Muscle of arm (tissue), 12 donors: Measurements from ENCODE around the gene C1S. TPM values are rescaled to one million over a fixed set of nuclear protein-coding genes. Genes with fewer than 3 reads are reported as not detected.
"Not testable (repeated sequence)": the region's sequence is repeated elsewhere in the genome, so short reads cannot be mapped to it uniquely, and the experiment has no call there.

ENCODE experiments used
- DNase-seq: peaks from one replicate; pipeline ENCODE4 v3.0.0-alpha.2; 2013
- polyA plus RNA-seq, 12 donors: library from polyadenylated mRNA; unstranded; fragments of 120-200 nt; gene quantifications; one replicate each; pipeline ENCODE4 v1.2.1, GENCODE V29; 2013; ENCODE audit not compliant: insufficient read length in 12 of 12

C1S gene
- polyA plus RNA-seq, 12 donors: 57.3 to 132 (median 66.8) TPM; not detected in 1

DNA sequence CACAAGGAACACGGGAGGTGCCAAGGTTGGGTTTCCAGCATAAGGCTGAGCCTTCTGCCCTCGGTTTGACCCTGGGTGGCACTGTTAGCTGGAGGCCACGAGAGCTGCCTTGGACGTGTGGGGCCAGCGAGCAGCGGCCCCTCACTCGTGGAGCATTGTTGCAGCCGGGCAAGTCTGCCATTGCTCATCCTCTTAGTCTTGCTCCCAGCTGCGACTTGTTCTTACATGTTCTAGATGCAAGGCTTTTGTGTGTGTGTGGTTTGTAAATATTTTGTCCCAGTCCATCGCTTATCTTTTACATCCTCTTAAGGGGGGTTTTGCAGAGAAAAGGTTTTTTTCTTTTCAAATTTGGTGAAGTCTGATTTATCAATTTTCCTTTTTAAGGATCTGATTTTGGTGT, 21.1 kb upstream of the C1S start:
- no peak for DNase-seq

DNA sequence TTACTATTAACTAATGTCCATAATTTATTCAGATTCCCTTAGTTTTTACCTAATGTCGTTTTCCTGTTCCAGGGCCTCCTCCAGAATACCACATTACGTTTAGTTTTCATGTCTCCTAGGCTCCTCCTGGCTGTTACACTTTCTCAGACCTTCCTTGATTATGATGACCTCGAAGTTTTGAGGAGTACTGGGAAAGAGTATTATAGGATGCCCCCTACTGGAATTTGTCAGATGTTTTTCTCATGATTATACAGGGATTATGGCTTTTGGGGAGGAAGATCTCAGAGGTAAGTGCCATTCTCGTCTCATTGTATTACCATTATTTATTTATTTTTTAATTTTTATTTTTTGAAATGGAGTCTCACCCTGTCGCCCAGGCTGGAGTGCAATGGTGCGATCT, 17.7 kb upstream of the C1S start:
- no peak for DNase-seq

DNA sequence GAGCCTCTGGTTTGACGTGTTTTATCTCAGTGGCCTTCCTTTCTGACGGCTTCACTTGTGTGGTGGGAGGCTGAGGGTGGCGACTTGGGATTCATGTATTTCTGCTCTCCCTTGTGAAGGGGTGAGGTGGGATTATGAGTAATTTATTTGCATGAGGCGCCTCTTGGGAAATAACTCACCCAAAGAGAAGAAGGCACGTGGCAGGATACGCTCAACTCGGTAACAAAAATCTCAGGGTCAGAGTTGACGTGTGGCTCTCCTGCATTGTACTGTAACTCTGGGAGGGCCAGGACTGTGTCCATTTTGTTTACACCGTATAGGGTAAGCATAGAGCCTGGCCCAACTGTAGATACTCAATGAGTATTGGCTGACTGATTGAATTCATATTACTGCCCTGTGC, 14.6 kb upstream of the C1S start:
- DNase-seq: no peak

DNA sequence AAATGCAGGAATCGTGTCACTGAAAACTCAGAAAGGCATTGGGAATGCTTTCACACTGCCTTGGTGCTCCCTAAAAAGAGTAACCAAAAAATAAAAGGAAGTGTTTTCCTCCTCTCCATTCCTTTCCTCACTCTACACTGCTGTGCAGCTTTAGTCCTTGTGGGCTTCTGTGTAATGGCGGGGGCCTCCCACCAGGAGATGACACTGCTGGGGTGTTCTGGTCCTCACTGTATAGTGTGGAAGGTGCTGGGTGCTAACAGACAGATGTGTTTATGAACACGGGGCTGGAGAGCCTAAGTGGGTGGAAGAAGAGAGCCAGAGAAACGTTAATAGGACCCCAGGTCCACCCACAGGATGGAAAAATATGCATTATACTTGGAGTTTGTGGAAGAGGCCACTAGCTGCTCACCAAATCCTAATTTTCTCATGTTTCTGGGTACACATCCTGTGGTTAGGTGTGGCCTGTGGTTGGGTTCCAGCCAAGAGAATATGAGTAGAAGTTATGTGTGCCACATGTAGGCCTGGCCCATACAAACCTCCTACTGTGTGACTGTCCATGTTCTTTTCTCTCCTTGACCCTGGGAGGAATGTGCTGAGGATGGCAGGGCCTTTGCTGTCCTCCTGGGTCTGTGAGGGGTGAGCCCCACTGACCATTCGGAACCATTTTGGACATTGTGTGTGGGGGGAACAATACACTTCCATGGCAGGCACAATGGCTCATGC, 14.0 kb upstream of the C1S start:
- no peak for DNase-seq

DNA sequence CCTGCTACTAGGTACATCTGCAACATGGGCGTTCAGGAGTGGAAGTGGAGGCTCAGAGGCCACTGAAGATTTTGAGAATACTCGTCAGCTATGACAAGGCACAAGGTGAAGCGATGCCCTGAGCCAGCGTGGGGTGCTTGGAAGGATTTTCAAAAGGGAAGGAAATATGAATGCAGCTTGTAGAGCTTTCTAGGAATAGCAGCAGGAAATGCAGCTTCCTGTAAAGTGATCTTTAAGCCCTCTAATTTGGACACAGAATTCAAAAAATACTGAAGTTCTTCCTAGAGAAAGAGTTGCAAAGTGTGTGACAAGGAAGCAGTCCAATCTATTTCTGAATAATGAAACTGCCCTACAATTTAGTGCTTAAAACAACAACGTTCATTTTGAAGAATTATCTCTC, 13.2 kb upstream of the C1S start:
- DNase-seq: no peak

DNA sequence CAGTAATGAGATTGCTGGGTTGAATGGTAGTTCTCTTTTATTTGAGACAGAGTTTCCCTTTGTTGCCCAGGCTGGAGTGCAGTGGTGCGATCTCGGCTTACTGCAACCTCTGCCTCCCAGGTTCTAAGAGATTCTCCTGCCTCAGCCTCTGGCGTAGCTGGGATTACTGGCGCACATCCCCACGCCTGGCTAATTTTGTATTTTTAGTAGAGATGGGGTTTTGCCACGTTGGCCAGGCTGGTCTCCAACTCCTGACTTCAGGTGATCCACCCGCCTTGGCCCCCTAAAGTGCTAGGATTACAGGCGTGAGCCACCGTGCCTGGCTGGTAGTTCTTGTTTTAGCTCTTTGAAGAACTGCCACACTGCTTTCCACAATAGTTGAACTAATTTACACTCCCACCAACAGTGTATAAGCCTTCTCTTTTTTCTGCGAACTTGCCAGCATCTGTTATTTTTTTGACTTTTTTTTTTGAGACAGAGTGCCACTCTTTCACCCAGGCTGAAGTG, 11.0 kb upstream of the C1S start:
- not testable (repeated sequence) for DNase-seq

DNA sequence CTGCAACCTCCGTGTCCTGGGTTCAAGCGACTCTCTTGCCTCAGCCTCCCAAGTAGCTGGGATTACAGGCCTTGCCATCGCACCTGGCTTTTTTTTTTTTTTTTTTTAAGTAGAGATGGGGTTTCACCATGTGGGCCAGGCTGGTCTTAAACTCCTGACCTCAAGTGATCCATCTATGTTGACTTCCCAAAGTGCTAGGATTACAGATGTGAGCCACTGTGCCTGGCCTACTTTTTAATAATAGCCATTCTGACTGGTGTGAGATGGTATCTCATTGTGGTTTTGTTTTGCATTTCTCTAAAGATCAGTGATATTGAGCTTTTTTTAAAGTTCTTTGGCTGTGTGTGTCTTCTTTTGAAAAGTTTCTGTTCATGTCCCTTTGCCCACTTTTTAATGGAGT, 10.5 kb upstream of the C1S start:
- not testable (repeated sequence) for DNase-seq

DNA sequence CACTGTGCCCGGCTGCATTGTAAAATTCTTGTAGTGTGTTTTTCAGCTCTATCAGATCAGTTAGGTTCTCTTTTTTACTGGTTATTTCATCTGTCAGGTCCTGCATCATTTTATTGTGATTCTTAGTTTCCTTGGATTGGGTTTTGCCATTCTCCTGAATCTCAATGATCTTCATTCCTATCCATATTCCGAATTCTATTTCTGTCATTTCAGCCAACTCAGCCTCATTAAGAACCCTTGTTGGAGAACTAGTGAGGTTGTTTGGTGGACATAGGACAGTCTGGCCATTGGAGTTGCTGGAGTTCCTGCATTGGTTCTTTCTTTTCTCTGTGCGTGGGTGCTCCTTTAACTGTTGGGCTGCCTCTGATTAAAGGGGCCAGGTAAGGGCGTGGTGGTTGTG, 5.6 kb upstream of the C1S start:
- no peak for DNase-seq

DNA sequence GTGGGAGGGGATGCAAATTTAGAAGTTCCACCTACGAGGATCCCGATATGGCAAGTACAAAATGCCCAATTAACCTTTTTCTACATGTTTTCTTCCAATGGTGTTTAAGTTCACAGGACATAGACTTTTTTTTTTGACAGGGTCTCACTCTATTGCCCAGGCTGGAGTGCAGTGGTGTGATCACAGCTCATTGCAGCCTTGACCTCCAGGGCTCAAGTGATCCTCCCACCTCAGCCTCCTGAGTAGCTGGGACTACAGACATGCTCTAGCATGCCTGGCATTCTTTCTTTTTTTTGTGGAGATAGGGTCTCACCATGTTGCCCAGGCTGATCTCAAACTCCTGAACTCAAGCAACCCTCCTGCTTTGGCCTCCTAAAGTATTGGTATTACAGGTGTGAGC, 4.8 kb upstream of the C1S start:
- not testable (repeated sequence) for DNase-seq

DNA sequence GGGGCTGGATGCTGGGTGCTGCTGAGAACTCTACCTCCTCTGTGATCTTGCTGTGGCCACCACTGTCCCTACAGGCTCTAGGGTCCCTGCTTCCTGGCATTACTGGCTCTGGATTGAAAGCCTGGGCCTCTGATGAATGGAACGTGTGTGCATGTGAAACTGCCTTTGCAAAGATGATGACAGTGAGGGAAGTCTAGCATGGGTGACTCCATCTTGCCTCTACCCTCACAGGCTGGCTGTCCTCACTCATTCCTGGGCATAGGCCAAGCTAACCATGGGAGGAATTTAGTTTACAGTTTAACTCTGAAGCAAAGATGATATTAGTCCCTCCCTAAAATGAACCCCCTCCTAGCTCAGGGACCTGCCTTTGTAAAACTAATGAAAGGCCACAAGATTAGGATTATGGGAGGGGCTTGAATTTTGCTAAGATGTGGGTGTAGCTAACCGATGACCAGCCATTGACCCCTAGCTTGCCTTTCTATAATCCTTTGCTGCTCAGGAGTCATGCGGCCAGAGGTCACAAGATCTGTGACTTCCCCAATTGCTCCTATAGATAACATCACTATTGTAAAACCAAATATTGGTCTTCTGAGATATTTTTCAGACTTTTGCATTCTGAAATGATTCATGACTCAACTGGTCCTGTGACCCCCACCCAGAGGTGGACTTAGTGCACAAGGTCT, 2.2 kb upstream of the C1S start:
- DNase-seq: no peak

DNA sequence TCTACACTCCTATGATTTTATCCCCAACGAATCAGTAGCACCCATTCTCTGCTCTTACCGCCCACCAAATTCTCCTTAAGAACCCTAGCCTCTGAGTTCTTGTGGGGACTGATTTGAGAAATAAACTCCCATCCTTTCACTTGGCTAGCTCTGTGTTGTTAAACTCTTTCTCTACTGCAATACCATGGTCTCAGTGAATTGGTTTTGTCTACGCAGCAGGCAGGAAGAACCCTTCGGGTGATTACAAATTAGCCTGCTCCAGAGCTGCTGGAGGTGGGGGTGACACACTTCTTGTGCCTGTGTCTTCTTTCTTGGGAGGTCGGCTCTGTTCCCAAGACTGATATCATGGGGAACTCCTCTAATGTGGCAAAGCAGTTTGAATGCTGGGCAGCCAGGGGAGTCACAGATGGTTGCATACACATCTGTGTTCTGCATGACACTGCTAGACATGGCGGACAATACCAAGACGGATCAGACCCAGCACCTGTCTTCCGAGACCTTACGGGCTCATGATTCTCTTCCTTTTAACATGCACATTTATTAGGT, 1.6 kb upstream of the C1S start:
- DNase-seq: no peak

DNA sequence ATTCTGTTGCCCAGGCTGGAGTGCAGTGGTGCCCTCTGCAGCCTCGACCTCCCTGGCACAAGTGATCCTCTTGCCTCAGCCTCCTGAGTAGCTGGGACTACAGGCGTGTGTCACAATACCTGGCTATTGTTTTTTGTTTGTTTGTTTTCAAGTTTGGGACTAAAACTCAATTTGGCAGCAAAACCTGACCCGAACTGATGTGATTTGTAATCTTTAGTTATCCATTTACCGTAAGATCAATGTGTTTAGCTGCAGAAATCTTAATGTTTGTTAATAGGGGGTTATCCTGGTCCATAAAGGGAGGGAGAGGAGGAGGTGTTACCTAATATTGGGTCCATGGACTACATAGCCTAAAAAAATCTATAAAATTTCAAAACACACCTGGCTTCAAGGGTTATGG, 738 bp upstream of the C1S start:
- no peak for DNase-seq

DNA sequence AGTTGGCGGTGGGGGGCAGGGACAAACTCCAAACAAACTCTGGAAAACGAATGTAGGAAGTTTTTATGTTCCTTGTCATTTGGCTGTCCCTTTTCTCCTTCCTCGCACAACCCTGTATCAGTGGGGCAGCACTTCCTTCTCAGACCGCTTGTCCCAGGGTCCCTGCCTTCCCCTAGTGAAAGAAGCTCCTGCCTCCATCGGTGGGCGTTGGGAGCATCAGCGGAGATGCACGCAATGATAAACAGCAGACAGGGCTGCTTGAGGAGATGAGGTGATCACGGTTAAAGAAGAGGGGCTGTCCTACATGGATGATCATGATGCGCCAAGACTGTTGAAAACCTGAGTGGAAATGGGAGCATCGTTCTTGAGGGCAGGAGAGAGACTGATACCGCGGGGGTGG, 620 bp downstream of the C1S start:
- no peak for DNase-seq

DNA sequence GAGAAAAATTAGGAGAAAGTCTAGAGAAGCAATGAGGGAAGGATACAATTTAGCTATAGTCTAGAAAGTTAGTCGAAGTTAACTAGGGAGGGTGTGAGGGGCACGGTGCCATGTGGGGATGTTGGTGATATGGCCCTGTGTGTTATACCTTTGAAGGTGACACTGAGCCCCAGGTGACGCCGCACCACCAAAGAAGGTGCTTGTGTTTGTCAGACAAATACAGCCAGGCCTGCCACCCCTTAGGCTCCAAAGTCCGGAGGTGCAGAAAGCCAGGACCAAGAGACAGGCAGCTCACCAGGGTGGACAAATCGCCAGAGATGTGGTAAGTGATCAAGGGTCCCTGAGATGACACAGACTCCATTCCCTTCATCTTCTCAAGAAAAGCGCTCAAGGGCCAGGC, 1.1 kb downstream of the C1S start:
- no peak for DNase-seq

DNA sequence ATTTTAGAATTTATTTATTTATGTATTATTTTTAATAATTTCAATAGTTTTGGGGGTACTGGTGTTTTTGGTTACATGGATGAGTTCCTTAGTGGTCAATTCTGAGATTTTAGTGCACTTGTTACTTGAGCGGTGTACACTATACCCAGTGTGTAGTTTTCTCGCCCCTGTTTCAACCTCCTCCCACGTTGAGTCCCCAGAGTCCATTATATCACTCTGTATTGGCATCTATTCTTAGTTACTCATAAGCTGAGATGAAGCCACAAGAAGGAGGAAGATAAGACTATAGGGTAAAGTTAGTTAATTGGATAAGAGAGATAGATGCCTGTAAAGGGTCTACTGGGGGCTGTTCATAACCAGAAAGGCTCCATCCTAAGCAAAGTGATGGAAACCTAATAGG, 4.0 kb downstream of the C1S start:
- no peak for DNase-seq

DNA sequence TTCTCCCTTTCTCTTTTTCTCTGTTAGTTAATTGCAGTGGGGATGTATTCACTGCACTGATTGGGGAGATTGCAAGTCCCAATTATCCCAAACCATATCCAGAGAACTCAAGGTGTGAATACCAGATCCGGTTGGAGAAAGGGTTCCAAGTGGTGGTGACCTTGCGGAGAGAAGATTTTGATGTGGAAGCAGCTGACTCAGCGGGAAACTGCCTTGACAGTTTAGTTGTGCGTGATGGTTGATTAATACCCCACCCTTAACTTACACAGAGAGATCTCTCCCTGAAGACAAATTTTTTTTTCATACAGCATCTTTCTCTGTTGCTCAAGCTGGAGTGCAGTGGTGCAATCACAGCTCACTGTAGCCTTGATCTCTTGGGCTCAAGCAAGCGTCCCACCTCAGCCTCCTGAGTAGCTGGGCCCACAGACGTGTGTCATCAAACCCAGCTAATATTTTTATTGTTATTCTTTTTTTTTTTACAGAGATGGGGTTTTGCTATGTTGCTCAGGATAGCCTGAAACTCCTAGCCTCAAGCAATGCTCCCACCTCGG, 4.6 kb downstream of the C1S start:
- DNase-seq: no peak

DNA sequence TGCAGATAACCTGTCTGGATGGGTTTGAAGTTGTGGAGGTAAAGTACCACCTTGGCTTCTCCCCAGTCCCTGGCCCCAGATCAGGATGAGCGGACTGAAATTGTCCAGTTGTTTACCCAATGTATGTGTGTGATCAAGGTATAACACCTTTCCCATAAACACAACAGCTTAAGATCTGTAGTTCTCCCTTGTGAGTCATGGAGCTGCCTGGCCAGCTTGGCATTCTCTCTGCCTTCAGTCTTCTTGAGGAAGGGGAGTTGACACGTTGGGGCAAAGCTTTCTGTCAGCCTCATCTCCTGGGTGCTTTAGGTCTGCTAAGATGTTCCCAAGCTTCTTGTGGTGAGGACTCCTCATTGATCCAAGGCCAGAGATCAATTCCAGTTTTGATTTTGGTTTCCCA, 6.1 kb downstream of the C1S start:
- DNase-seq: no peak

DNA sequence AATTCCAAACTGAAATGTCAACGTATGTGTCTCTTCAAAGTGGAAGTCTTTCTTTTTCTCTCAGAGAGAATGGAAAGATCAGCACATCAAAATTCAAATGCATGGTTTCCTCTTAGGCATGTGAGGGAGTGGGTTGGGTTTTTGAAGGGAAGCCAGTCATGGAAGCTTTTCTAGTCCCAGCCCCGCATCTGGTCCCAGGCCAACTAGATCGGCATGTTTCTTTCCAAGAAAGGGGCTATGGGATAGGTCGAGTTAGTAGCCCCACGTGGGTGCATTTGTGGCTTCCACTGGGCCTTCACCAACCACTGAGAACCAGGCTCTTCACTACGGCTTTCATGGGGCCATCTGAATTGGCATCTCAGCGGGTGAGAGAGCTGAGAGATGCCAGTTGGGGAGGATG, 6.6 kb downstream of the C1S start:
- no peak for DNase-seq

DNA sequence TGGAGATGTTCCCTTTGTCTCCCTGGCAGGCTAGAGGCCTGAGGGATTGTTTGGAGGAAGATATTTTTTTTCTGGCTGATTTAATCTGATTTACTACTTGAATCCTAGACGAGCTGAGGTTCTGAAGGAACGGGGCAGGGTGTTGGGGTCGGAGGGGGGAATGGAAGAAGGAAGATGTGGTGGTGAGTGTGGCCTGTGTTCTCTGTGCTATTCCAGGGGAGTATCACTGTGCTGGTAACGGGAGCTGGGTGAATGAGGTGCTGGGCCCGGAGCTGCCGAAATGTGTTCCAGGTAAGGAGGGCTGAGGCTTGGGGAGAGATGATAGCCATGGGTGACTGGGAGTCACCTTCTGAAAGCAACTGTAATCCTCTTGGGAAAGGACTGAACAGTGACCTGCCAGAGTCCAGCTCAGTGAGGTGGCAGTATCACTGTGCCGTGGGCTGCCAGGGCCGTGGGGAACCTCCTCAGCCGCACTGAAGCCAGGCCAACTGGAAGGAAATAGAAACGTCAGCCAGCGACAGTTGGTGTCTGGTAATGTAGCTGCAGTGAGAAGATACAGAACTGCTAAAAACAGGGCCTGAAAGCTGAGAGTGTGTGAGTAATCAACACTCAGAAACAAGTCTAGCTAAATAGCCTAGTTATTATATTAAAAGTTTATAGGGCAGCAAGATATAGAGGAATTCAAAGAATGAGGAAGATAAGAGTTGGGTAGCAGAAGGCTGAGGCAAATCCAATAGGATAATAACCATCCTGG, 7.9 kb downstream of the C1S start:
- no peak for DNase-seq

DNA sequence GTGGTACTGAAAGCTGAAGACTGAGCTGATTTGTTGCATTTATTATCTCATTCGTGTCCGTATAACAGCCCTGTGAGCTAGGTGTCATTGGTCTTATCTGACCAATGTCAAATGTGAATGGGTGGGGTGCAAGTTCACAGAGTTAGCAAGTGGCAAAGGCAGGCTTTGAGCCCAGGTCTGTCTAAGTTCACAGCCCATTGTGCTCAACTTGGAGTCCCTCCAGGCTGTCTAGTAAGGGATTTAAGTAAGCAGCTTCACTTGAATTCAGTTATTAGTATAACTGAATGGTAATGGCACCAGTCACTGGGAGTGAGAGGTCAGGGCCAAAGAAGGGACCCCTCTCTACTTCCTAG, 8.5 kb downstream of the C1S start:
- no peak for DNase-seq

DNA sequence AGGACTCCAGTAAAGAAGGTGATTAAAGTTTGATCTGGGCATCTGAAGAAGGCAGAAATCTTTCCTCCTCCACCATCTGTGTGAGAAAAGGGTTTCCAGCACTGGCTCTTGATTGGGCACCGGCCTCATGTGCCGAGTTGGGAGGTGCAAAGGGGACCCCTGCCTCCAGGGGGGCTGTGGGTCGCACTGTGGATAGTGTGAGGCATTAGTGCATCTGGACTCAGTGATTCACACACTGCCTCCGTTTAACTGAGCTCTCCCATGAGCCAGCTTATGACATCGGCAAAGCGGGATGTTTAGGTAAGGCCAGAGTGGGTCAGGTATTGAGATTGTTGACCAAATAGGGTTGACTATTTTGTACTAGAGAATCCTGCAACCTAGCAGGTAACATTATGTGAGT, 8.9 kb downstream of the C1S start:
- no peak for DNase-seq

DNA sequence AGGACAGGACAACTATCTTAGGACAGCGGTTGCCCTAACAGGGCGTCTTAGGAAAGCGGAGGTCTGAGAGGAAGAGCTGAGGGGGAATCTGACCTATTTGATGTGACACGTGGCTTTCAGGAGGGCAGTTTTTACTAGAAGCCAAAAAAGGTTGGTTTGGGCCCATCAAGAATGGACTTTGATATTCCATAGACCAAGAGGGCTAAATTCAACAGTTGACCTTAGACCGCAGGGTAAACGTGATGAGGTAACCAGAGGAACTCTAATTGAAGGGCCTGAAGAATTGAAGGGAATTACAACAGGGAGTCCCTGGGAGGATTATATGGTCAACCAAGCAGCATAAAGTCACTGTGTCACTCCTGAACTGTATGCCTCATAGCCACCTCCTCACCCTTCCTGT, 11.5 kb downstream of the C1S start:
- no peak for DNase-seq
